ENCODE results near the gene SPRYD4. TPM values are rescaled to one million over a fixed set of nuclear protein-coding genes. Genes with fewer than 3 reads are reported as not detected.

SPRYD4 gene
- total RNA-seq, result 1 to 10 TPM; 2.3 to 3.6 (median 2.9) TPM

GRCh38 chr12:56468216-56469006 lies at the start of gene SPRYD4:
TSS of gene SPRYD4 (plus strand) at chr12:56468578. CDS start at chr12:56468592, 14 bp downstream.
- no peaks in the 10 kb centered on the region for H3K9me3 ChIP-seq
- intact Hi-C loops (cut with DNase I), result no loop called here
- H3K36me3 ChIP-seq, result peaks cover 0 to 31% (median 0%) of the 10 kb centered on the region in 3 donors
- TF ChIP-seq POLR2A (IDR thresholded peaks at IDR 0.05), result peak in 3 of 4 donors; percentile 69 to 86 (median 85)
- peak; percentile 17 to 68 (median 37) for TF ChIP-seq CTCF (IDR thresholded peaks at IDR 0.05)
- peak; percentile 77 for DNase-seq
- H3K27ac ChIP-seq, result peak within 1 kb of the TSS; percentile 80 to 96 (median 90)
- peak within 1 kb of the TSS; percentile 60 to 94 (median 84) for H3K4me3 ChIP-seq
- 0 to 2% methylated on average over 39 to 41 of the region's 43 CpGs for WGBS, 2 donors
- H3K4me1 ChIP-seq, result peaks cover 8 to 39% (median 12%) of the 10 kb centered on the region in 3 donors
- H3K27me3 ChIP-seq, result no peaks in the 10 kb centered on the region

DNA sequence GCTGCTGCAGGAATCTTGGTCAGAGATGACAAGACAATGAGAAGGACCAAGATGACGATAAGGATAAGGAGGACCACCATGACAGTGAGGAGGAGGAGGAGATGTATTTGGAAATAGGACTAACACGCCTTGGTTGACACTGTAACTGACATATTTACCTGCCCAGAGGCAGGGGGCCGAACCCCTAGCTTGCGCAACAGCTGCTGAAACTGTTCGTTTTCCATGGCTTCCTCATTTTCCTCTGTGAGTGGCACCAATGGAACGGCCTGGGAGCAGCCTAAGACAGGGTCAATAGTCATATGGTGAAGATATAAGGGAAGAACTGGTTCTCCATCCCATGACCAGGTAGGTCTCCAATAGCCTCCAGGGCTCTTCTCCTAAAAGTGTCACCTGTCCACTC lies 48.0 kb upstream of the SPRYD4 start:
- no peak for DNase-seq
- intact Hi-C loops (cut with DNase I), result no loop called here
- Histone ChIP-seq H3K4me3 (no peak overlapping the region), H3K9me3 (no peaks in the 10 kb centered on the region), H3K27ac (no peak overlapping the region), H3K4me1 (no peaks in the 10 kb centered on the region), H3K36me3 (peaks cover 0 to 83% (median 0%) of the 10 kb centered on the region in 3 donors), H3K27me3 (no peaks in the 10 kb centered on the region)
- 81 to 85% methylated on average over 6 of the region's 6 CpGs for WGBS, 2 donors
- TF ChIP-seq POLR2A (IDR thresholded peaks at IDR 0.05) (no peak), CTCF (IDR thresholded peaks at IDR 0.05) (no peak)

DNA sequence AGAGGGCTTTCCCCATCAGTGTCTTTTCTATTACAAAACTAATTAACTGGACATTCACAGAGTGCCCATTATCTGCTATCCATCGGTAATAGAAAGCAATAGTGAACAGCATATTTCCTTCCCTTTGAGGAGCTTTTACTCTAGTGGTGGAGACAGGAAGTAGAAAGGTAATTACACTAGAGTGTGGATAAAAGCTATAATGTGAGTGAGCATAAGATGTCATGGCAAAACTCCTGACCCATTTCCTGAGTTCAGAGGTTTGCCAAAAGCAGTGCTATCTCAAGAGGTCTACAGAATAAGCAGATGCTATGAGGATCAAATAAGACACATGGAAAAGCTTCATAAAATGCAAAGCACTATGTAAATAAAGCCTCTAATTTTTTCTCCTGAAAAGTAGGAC lies 43.2 kb upstream of the SPRYD4 start:
- WGBS, 2 donors, result 79 to 83% methylated on average over 1 of the region's 1 CpG
- no peaks in the 10 kb centered on the region for H3K4me1 ChIP-seq
- H3K36me3 ChIP-seq, result peaks cover 0 to 88% (median 0%) of the 10 kb centered on the region in 3 donors
- DNase-seq, result no peak
- H3K27ac ChIP-seq, result no peak overlapping the region
- no peaks in the 10 kb centered on the region for H3K9me3 ChIP-seq
- TF ChIP-seq POLR2A (IDR thresholded peaks at IDR 0.05) (no peak), CTCF (IDR thresholded peaks at IDR 0.05) (no peak)
- H3K4me3 ChIP-seq, result no peak overlapping the region
- H3K27me3 ChIP-seq, result no peaks in the 10 kb centered on the region
- intact Hi-C loops (cut with DNase I), result no loop called here

DNA sequence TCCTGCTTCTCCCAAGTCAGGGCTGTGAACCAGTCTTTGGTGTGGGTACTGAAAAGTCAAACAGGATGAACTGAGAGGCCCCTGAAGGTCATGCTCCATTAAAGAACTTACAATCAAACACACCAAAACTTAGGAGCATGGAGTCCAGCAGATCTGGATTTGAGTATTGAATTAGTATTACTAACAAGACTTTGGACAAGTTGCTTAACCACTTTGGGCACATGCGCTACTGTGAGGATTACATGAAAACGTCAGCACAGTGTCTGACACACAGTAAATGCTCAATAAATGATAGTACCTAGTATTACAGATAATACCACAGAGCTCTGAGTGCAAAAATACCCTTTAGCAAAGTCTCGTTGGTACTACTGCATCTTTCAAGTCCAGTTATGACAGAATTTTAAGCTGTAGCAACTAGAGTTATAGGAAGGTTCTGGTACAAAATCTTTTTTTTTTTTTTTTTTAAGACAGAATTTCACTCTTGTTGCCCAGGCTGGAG lies 42.4 kb upstream of the SPRYD4 start:
- no peak for TF ChIP-seq POLR2A (IDR thresholded peaks at IDR 0.05)
- TF ChIP-seq CTCF (IDR thresholded peaks at IDR 0.05), result no peak
- H3K4me3 ChIP-seq, result no peak overlapping the region
- no peak overlapping the region for H3K27ac ChIP-seq
- no peaks in the 10 kb centered on the region for H3K27me3 ChIP-seq
- no peaks in the 10 kb centered on the region for H3K9me3 ChIP-seq
- no peak for DNase-seq
- WGBS, 2 donors, result 47 to 55% methylated on average over 3 of the region's 3 CpGs
- H3K4me1 ChIP-seq, result no peaks in the 10 kb centered on the region
- H3K36me3 ChIP-seq, result peaks cover 0 to 88% (median 0%) of the 10 kb centered on the region in 3 donors
- intact Hi-C loops (cut with DNase I), result no loop called here

DNA sequence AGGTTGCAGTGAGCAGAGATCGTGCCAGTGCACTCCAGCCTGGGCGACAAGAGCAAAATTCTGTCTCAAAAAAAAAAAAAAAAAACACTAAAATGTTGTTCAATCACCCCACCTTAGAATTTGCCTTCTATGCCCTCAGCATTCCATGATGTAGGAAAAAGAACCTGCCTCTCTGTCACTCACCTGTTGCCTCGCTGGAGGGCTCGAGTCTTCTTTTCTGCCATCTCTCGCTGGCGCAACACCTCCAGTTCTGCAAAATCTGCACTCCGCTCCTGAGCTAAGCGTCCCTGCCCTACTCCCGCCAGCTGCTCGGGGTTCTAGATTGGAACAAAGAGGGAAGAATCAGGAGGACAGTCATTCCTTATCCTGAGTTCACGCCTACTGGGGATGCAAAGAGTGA lies 37.1 kb upstream of the SPRYD4 start:
- Histone ChIP-seq H3K36me3 (peaks cover 0 to 68% (median 6%) of the 10 kb centered on the region in 3 donors), H3K27ac (no peak overlapping the region), H3K4me1 (no peaks in the 10 kb centered on the region), H3K9me3 (no peaks in the 10 kb centered on the region), H3K27me3 (no peaks in the 10 kb centered on the region), H3K4me3 (no peak overlapping the region)
- WGBS, 2 donors, result 93% methylated on average over 11 of the region's 11 CpGs
- no peak for TF ChIP-seq POLR2A (IDR thresholded peaks at IDR 0.05)
- TF ChIP-seq CTCF (IDR thresholded peaks at IDR 0.05), result no peak
- intact Hi-C loops (cut with DNase I), result no loop called here
- DNase-seq, result no peak

Data from esophagus squamous epithelium (tissue), 5 donors.